AML-193 (cell line): ENCODE measurements around the gene SYNC.

Source experiments
- DNase-seq, 2 experiments: peaks; one replicate each; lab custom pipeline; 2025; lab: John Stamatoyannopoulos, UW

Gene SYNC

DNA sequence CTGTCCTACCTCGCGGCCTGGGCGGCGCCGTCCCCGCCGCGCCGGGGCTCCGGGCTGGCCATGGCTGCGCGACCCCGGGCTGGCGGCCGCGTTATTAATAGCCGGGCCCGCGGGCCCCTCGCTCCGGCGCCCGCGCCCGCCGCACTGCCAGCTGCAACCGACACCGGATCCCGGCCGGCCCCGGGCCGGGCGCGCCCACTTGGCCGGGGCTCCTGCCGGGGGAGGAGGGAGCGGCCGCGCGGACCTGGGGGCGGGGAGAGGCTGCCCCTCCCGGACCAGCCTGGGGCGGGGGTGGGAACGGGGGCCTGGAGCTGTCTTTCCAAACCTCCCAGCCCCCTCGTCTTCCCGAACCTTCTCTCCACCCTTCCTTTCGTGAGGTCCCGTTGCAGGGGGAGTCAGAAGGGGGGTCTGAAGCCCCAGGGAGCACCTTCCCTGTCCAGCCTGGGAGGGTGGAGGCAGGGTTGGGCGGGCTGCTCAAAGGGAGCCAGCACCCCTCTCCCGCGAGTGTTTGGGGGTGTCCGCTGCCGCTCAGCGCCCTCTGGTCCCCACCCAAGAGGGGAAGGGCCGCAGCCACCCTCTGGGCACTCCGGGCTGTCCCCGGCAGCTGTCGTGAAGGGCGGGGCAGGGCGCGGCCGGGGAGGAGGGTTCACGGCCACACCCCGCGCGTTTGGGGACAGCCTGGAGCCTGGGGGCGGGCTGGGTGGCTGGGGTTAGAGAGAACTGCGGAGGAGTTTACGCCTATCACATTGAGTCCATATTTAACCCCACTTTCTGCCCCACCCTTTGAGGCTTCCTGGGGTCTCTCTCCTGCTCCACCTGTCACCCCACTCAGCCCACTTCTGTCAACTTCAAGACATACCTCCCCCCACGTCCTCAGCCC is at the start of gene SYNC:
Gene SYNC (minus strand): TSS at position 172 of the 880 bp plus-strand sequence. CDS start 110 bp downstream, at position 62.
- no peak for DNase-seq

DNA sequence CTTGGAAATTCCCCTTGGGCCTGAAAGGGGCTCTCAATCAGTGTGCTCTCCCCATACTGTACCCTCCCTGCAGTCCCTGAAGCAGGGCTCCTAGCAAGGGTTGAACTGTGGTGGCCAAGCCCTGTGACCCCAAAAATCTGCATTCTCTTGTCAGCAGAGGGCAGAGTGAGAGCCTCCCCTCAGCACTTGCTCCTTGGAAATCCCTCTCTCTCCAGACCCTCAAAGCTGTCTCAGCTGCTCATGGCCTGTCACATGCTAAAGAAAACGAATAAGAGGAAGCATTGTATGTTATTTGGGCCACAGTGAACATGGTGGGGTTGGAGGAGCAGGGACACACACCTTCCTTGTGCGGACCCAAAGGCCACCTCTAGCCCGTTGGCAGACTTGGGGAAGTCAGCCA is 47.2 kb upstream of the SYNC start:
- DNase-seq, result no peak

DNA sequence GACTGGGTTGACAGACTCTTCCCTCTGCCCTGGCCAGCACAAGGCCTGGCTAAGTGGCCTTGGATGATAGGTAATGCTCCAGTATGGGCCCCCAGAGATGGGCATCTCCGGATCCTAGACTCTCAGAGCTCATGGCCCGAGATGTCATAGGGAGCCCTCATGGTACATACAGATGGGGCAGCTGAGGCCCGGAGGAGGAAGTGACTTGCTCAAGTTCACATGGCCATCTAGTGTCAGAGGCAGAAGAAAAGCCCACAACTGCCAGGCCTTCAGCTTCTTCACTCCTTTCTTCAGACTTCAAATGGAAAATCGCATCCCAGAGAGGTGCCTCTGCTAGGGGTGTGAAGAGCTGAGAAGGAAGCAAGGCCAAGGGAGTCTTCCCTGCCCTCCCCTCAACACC is 46.8 kb upstream of the SYNC start:
- no peak for DNase-seq

DNA sequence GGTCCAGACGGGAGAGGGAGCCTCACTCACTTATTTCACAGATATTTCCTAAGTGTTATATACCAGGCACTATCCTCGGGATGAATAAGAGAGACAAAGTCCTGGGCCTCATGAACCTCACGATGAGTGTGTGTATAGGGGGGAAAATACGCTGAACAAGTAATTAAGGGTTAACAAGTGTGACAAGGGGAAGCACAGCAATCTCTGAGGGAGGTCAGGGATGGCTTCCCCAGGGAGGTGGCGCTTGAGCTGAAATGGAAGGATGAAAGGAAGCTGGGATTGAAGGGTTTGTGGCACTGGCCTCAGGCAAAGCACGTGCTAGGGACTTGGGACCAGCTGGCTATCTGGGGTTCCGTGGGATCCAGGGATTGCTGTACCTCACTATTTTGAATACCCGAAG is 46.4 kb upstream of the SYNC start:
- DNase-seq, result no peak

DNA sequence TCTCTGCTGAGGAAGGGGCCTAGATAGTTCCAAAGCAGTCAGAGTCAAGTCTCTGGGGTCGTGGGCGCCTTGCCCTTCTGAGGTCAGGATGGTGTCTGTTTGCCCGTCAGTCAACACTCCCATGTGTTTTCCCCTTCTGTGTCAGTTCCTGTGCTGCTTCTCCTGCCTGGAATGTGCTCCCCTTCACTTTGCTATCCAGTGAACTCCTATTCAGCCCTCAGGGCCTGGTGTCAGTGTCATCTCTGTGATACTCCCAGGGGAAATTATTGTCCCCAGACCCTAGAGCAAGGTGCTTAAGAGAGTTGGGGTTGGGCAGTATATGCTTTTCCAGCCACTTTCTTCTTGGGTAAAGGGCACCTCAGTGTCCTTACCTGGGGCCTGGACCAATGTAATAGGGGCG is 45.8 kb upstream of the SYNC start:
- no peak for DNase-seq

DNA sequence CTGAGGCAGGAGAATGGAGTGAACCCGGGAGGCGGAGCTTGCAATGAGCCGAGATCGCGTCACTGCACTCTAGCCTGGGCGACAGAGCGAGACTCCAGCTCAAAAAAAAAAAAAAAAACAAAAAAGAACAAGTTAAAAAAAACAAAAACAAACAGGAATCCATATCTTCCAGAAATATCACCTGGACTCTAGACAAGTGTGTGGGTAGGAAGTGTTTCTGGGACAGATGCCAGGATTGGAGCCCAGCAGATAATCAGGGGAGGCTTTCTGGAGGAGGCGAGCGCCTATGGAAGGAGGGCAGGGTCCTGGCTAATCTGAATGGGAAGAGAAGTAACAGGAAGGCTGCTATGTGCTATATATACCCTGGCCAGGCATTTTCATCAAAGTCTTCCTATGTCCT is 43.6 kb upstream of the SYNC start:
- no peak for DNase-seq

DNA sequence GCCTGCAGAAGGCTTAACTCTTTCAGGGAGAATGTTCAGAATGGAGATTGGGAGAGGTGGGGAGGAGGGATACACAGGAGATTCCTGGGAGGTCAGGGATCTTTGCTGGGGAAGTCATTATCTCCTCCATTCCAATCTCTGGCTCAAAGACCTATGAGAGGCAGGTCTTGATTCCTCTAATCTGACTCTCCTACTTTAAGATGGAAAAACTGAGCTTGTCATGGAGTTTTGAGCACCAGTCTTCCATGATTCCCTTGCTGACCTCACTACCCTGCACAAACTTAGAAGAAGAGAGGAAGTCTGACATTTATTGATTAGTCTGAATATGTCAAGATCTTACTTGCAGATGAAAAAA is 41.5 kb upstream of the SYNC start:
- DNase-seq, result no peak

DNA sequence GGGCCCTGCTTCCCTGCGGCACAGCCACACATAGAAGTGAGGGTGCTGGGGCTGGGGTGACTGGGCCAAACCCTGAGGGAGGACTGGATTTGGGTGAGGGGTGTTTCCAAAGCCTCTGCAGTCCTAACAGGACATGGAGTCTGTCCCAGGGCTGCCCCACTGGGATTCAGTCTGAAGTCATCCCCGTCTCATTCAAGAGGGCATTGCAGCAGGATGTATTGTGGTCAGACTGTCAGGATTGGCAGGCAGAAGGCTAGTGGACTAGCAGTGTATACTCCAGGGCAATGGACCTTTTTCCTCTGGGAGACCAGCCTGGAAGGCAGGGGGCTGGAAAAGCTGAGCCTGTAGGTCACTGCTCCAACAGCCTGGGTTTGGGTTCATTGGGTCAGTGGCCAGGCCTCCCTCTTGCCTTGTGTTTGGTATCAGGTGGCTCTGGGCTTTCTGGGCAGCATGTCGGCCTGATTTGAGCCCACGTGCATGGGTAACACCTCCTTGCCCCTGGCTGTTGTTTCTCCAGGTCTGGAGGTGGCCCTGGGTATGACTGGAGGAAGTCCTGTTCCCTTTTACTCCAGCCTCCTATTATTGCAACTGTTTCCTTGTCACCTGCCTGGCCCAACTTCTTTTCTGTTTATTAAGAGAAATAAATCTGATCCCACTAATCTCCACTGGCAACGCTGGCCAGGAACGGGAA is 41.0 kb upstream of the SYNC start:
- DNase-seq, result no peak

DNA sequence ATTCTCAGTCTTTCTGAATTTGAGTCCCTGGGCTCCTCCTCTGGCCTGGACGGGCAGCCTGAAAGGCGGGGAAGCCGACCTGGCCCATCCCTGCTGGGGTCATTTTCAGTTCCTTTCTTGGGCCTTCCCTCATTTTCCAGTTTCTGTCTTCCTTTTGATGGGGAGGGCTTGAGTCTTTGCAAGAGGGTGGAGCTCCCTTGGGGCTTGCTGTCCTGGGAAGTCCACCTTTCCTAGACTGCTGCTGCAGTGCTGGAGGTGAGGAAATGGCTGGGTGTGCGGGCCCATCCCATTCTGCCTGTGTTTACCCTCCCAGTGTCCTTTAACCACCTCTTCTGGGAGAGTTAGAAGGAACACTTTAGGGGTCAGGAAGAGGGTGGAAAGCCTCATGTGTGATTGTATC is 40.4 kb upstream of the SYNC start:
- no peak for DNase-seq

DNA sequence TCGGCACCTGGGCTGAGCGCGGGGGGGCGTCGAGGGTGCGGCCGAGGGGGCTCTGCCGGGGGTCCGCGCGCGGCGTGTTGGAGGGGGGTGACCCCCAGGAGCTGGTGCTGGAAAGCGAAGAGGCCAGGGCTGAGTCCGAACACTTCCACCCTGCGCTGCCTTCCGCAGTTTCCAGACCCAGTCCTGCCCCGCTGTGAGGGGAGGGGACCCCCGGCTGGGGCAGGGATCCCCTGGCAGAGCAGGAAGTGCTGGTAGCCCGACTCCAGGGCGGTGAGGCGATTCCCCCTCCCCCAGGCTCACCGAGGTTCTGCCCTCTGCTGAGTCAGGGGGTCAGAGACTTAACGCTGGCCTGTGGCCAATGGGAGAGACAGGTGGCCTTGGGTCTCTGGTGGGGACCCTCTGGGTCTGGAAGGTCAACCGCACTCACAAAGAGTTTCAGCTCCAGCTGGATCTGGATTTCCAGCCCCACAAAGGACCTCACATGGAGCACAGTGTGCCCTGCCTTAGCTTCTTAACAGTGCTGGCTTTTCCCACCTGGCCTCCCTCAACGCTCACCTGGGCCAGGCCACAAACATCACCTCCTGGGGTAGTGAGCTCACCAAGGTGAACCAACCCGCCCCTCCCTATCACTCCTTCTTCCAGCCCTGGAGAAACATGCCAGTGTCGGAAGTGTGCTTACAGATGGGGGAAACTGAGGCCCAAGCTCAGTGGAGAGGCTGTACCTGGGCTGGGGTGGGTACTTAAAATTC is 39.8 kb upstream of the SYNC start:
- no peak for DNase-seq

DNA sequence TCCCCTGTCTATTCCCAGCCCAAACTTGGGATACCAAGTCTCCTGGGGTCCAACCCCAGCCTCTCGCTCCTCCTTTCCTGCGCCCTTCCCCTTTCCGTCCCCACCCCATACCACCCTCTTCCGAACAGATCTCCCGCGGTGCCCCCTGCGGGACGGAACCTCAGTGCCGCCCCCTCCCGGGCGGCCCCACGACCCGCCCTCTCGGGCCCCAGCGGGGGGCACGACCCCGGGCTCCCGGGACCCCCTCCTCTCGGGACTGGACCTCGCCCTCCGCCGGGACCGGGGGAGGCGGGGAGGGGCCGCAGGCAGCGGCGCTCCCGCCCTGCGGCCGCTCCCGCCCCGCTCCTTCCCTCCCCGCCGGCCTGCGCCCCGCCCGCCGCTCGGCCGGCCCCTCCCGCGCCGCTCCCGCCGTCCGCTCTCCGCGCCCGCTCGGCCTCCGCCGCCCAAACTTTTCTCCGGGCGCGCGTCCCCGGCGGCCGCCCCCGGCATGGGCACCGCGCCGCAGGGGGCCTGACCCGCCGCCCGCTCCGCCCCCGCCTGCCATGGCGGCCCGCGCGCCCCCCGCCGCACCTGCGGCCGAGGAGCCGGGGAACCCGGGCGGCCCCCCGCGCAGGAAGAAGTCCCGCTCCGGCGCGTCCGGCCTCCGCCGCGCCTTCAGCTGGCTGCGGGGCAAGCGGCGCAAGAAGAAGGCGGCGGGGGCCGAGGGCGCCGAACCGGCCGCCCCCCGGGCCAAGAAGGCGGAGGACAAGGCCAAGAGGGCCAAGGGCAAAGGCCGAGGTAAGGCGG is 39.0 kb upstream of the SYNC start:
- no peak for DNase-seq

DNA sequence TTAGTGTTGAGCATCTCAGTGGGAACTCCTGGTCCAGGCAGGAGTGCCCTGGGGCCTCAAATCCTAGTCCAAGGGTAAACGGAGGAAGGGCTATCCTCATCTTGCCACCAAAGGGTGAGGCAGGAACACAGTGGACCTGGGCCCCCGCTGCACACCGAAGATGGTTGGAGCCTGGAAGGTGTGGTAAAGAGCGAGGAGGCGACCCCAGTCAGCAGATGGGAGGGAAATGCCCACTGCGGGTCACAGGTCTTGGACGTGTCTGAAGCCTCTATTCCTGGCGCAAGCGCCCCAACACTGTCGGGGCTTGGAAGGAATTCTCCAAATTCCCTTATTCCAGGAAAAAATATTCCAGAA is 38.5 kb upstream of the SYNC start:
- DNase-seq, result no peak

DNA sequence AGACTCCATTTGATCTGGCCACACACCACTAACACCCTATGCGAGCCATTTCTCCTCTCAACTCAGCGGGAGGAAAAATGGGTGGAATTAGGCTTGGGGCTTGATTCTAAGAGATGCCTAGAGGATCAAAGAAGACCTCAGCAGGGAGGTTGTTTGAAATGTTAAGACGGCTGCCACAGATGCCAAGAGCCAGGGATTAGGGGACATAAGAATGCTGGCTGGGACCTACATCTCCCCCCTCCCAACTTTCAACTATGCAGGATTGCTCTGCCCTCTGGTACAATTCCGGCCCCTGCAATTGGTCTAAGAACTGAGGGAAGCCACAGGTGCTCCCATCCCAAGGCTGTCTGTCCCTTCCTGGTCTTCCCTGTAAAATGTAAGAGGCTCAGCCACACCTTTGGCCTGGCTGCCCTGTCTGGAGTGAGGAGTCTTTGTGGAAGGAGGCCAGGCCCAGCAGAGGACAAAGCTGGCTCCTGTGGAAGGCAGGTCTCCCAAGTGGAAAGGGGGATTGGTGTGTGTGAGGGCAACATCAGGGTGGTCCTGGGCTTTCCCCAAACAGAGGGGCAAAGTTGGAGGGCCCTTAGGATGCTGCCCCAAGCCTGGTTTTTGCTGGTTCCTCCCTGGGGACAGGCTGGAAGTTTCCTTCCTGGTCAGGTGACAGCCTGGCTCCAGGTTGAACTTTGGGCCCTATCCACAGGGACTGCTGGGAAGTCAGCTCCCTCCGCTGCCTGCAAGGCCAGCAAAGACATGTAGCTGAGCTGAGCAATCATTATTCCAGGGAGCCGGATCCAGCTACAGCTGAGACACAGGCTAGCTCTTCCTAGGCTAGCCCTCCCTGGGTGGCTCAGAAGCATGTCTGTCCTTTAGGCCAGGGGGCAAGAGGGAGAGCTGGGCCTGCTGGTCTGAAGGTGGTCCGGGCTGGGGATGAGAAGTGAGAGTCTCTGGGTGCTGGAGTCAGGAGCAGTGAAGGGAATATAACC is 34.5 kb upstream of the SYNC start:
- DNase-seq, result no peak

DNA sequence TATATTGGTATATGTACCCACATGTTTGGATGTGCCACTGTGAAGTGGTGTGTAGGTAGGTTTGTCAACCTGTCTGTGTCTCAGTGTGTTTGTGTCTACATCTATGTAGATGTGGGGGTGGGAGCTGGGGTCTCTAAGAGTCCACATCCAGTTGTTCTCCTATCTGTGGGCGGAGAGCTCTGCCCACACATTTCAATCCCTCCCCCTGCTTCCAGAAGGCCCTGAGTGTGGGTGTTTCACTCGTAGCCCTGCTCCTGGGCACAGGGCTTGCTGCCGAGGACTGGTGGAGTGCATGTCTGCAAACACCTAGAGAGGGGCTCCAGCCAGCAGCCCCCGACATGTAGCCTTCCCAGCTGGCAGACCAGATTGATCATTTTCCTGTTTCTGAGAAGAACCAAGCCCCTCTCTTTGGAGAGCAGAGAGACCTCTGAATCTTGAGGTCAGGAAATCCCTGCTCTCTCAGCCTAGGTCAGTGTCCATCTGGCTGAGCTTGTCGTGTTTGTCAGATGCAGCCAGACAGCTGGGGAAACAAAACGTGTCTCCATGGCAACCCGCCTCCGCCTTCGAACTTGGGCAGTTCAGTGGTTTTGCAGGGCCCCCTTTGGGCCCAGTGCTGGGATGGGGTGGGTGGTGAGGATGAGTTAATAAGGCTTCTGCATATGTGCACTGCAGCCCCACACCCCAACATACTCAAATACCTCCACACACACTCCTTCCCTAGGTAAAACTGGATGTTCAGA is 31.2 kb upstream of the SYNC start:
- DNase-seq, result no peak

DNA sequence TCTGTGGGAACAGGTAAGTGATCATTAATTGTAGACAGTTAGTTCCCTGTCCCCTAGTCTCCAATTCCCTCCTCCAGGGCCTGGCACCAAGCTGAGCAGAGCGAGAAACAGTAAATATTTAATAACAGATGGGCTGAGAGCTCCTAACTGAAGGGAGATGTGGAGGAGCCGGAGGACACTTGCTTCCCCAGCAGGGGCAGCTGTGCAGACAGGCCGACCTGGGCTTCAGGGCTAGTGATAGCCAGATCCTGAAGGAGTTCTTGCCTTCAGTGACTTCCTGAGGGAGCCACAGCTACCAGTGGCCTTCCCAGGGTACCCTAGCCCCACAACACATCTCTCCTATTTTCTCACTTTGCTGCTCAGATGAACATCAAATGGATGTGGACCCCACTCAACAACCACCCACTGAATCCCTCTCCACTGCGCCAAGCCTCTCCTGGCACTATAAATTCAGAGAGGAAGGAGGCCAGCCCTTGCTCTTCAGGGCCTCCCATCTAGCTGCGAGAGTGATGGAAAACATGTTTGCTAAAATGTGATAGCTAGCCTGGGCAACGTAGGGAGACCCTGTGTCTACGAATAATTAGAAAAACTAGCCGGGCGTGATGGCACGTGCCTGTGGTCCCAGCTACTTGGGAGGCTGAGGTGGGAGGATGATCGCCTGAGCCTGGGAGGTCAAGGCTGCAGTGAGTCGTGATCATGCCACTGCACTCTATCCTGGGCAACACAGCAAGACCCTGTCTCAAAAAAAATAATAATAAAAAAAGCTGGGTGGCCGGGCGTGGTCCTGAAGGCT is 26.9 kb upstream of the SYNC start:
- DNase-seq, result no peak

DNA sequence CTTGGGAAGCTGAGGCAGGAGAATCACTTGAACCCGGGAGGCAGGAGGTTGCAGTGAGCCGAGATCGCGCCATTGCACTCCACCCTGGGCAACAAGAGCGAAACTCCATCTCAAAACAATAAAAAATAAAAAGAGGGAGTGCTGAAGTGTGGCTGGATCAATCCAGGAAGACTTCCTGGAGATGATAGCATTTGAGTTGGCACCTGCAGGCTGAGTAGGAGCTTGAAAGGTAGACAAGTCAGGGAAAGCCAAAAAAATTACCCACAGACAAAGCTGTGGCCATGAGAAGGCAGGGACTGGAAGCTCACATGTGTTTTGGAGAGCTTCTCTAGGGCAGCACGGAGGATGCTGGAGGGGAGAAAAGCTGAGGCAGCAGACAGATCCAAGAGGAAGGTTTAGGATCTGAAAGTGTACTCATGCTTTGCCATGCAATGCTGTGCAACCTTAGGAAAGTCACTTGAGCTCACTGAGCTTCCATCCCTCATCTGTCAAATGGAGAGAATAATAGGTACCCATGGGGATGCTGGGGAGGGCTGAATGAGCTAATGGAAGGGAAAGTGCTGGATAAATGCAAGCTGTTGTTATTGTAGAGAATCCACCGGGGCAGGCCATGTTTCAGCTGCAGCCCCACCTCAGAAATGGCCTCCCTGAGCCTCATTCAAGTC is 26.0 kb upstream of the SYNC start:
- DNase-seq, result no peak

DNA sequence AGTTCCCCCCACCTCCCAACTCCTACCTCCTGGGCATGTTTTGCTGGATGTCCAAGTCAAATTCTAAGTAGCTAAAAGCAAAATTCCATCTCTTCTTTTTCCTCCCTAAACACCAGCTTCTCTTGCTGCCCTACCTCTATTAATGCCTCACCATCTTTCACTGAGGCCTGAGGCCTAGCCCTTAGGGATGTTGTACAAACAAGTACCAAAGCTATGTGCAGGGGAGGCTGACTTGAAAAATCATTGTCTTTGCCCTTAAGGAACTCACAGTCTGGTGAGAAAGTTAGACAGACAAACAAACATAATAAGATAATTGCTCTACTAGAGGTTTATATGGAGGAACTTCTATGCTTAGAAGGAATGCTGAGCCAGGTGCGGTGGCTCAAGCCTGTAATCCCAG is 25.3 kb upstream of the SYNC start:
- no peak for DNase-seq

DNA sequence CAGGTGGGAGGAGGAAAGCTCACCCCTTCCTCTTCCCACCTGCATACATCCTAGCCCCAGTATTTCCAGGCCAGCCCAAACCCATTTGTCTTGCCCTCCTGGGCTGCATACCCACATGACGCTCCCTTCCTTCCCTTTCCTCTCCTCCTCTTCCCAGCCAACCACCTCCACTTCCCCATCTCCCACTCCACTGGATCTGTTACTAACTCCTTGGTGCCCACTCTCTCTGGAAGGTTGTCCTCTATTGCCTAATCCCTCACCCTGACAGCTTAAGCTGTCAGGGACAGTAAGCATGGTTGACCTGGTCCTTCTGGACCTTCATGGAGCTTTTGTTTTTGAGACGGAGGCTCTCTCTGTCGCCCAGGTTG is 23.0 kb upstream of the SYNC start:
- DNase-seq, result no peak
